Thoracic aorta (tissue), 2 donors: Measurements from ENCODE around the gene SSH2. TPM values are rescaled to one million over a fixed set of nuclear protein-coding genes. Genes with fewer than 3 reads are reported as not detected.

ENCODE experiments used
- ATAC-seq: fragments of 150-250 bp; one replicate; pipeline ENCODE4 v1.8.0; 2017; ENCODE audit warnings: low read depth; ENCODE audit not compliant: insufficient number of reproducible peaks, low FRiP score
- DNase-seq: peaks from one replicate; pipeline ENCODE4 v3.0.0-alpha.2; 2020; ENCODE audit warnings: low spot score
- H3K27ac ChIP-seq, 2 donors: fragments of 200-600 bp; sonication (generic); 1 replicate in 1 of 2; 2 replicates in 1 of 2; pipeline ENCODE4 v1.5.1; 2016; ENCODE audit warnings: mild to moderate bottlenecking in 2 of 2, moderate library complexity in 2 of 2
- H3K27me3 ChIP-seq: fragments of 200-600 bp; sonication (generic); replicated peaks from 2 replicates; pipeline ENCODE4 v1.6.0; 2016; ENCODE audit warnings: mild to moderate bottlenecking; ENCODE audit not compliant: insufficient read depth
- H3K36me3 ChIP-seq: fragments of 200-600 bp; sonication (generic); one replicate; pipeline ENCODE4 v1.5.1; 2016
- H3K4me1 ChIP-seq, 2 donors: fragments of 200-600 bp; sonication (generic); 1 replicate in 1 of 2; 2 replicates in 1 of 2; pipeline versions ENCODE4 v1.5.1 to v1.6.0; 2016; ENCODE audit warnings: low read depth in 2 of 2, mild to moderate bottlenecking in 1 of 2; ENCODE audit not compliant: control insufficient read depth in 1 of 2
- H3K4me3 ChIP-seq: fragments of 200-600 bp; sonication (generic); 2 replicates; pipeline ENCODE4 v1.5.1; 2016; ENCODE audit warnings: mild to moderate bottlenecking
- H3K9me3 ChIP-seq: fragments of 200-600 bp; sonication (generic); 2 replicates; pipeline ENCODE4 v1.5.1; 2016
- total RNA-seq, 2 donors: library from RNA; depleted of rRNA; stranded (reverse); fragments of >200 nt; gene quantifications; one replicate each; pipeline versions ENCODE4 v1.1.0 to v1.2.3, GENCODE V29; 2016
- TF ChIP-seq, protein P1 (sequence below): fragments of 200-600 bp; sonication (generic); IDR thresholded peaks from one replicate; pipeline ENCODE4 v1.5.1; 2019; ENCODE audit warnings: antibody characterized with exemption

Gene SSH2
- total RNA-seq, 2 donors from 2014 or later, result 31.5 to 33.2 TPM

DNA sequence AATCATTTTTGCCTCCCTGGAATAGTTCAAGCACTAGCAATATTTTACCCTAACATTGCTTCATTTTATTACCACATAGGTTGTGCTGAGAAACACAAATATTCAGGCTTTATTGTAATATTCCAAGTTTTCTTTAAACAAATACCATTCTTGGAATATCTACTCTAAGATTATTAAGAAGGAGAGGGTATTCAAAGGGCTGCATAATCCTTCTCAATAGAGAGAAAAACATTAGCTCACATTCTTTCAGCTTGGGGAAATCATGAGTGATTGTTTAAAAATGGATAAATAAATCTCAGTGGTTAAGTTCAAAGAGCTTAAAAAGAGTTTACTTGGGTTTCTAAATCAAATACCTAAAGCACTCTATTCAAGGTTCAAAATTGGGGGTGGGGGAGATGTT, 195.4 kb downstream of the SSH2 start:
- TF ChIP-seq, protein P1, sequence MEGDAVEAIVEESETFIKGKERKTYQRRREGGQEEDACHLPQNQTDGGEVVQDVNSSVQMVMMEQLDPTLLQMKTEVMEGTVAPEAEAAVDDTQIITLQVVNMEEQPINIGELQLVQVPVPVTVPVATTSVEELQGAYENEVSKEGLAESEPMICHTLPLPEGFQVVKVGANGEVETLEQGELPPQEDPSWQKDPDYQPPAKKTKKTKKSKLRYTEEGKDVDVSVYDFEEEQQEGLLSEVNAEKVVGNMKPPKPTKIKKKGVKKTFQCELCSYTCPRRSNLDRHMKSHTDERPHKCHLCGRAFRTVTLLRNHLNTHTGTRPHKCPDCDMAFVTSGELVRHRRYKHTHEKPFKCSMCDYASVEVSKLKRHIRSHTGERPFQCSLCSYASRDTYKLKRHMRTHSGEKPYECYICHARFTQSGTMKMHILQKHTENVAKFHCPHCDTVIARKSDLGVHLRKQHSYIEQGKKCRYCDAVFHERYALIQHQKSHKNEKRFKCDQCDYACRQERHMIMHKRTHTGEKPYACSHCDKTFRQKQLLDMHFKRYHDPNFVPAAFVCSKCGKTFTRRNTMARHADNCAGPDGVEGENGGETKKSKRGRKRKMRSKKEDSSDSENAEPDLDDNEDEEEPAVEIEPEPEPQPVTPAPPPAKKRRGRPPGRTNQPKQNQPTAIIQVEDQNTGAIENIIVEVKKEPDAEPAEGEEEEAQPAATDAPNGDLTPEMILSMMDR, result no peak
- DNase-seq (no peak), ATAC-seq (no peak)
- no peak overlapping the region for H3K4me3 ChIP-seq
- H3K36me3 ChIP-seq, result no peaks in the 10 kb centered on the region
- no peak overlapping the region for H3K27ac ChIP-seq
- H3K4me1 ChIP-seq, result no peaks in the 10 kb centered on the region
- H3K27me3 ChIP-seq, result no peaks in the 10 kb centered on the region
- H3K9me3 ChIP-seq, result no peaks in the 10 kb centered on the region

DNA sequence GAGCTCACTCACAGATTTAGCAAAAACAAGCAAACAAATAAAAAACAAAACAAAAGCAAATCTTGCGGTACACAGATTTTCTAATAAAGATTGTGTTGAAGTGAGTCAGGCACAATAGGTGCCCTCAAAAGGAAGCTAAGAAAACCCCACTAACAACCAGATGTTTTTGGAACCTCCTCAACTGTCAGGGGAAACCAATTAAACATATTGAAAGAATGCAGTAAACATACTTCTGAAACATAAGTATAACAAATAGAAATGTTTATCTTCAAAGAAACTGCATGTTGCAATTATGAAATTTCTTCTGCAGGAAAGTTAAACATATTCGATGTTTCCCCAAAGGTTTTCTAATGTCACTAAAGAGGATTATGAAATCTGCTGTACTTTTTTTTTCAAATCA, 196.9 kb downstream of the SSH2 start:
- DNase-seq (no peak), ATAC-seq (no peak)
- no peak overlapping the region for H3K27ac ChIP-seq
- no peak overlapping the region for H3K4me3 ChIP-seq
- H3K9me3 ChIP-seq, result no peaks in the 10 kb centered on the region
- TF ChIP-seq, protein P1, result no peak
- H3K36me3 ChIP-seq, result no peaks in the 10 kb centered on the region
- H3K4me1 ChIP-seq, result no peaks in the 10 kb centered on the region
- no peaks in the 10 kb centered on the region for H3K27me3 ChIP-seq

DNA sequence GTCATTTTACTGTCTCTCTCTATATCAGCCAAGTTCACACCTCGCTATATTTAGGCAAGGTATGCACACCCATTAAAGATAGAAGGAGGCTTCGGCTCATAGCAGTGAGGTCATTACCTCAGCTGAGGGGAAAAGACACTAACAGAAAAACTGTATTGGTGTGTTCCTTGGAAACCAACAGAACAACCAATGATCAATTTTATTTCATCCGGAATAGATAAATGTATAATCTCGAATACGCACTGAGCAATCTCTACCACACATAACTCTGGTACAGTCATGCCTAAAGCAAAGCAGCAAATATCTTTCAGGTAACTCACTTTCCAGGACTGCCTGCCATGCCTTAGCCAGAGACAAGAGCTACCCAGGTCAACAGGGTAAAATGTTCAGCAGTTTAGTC, 197.4 kb downstream of the SSH2 start:
- Histone ChIP-seq H3K9me3 (no peaks in the 10 kb centered on the region), H3K4me1 (no peaks in the 10 kb centered on the region), H3K36me3 (no peaks in the 10 kb centered on the region), H3K27me3 (no peaks in the 10 kb centered on the region), H3K27ac (no peak overlapping the region), H3K4me3 (no peak overlapping the region)
- TF ChIP-seq, protein P1, result no peak
- ATAC-seq, result no peak
- DNase-seq, result no peak

DNA sequence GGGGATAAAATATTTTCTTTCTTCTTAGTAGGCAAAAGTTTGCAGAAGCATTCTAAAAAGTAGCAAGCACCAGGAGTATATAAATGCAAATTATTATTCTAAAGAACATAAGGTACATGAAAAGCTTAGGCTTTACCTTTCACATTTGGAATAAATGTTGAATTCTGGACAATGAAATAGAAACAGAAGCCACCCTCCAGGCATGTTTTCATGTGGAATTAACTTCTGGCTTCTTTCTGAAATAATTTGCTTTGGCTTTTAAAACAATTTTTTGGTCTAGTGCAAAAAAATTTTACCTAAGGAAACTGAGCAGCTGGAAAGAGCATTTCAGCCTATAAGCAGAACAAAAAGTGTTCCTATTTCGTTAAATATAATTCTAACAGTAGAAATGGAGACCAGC, 197.8 kb downstream of the SSH2 start:
- no peaks in the 10 kb centered on the region for H3K9me3 ChIP-seq
- ATAC-seq (no peak), DNase-seq (no peak)
- H3K36me3 ChIP-seq, result no peaks in the 10 kb centered on the region
- H3K27ac ChIP-seq, result no peak overlapping the region
- TF ChIP-seq, protein P1, result no peak
- H3K4me1 ChIP-seq, result no peaks in the 10 kb centered on the region
- H3K27me3 ChIP-seq, result no peaks in the 10 kb centered on the region
- no peak overlapping the region for H3K4me3 ChIP-seq

DNA sequence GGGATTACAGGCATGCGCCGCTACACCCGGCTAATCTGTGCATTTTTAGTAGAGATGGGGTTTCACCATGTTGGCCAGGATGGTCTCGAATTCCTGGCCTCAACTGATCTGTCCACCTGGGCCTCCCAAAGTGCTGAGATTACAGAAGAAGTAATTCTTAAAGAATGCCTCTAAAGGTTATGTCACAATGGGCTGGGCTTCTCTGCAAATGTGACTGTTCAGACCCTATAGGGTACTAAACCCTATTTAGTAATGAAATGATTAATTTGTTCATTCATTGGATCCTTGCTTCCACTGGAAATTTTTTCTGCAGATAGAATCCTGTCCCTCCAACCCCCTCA, 198.5 kb downstream of the SSH2 start:
- TF ChIP-seq, protein P1, result no peak
- H3K27me3 ChIP-seq, result no peaks in the 10 kb centered on the region
- DNase-seq, result no peak
- no peak for ATAC-seq
- no peaks in the 10 kb centered on the region for H3K36me3 ChIP-seq
- no peaks in the 10 kb centered on the region for H3K9me3 ChIP-seq
- no peak overlapping the region for H3K27ac ChIP-seq
- H3K4me3 ChIP-seq, result no peak overlapping the region
- no peaks in the 10 kb centered on the region for H3K4me1 ChIP-seq
